ENCODE measurements around the gene ZNF836. TPM values are rescaled to one million over a fixed set of nuclear protein-coding genes. Genes with fewer than 3 reads are reported as not detected.
A peak's percentile ranks its signal among the peaks of the same experiment; 100 is the strongest.

The ZNF836 gene
- total RNA-seq, 3 donors from 2014 or later, result 9.1 to 16.6 (median 11.1) TPM

GRCh38 chr19:52148256-52148655, 23.2 kb downstream of the ZNF836 start:
- no peak for DNase-seq
- Histone ChIP-seq H3K9me3 (peaks cover 56% of the 10 kb centered on the region), H3K36me3 (ENCODE audit: low read depth) (no peaks in the 10 kb centered on the region), H3K4me1 (ENCODE audit: low read depth) (no peaks in the 10 kb centered on the region), H3K4me3 (no peak overlapping the region)
- TF ChIP-seq, protein P1, sequence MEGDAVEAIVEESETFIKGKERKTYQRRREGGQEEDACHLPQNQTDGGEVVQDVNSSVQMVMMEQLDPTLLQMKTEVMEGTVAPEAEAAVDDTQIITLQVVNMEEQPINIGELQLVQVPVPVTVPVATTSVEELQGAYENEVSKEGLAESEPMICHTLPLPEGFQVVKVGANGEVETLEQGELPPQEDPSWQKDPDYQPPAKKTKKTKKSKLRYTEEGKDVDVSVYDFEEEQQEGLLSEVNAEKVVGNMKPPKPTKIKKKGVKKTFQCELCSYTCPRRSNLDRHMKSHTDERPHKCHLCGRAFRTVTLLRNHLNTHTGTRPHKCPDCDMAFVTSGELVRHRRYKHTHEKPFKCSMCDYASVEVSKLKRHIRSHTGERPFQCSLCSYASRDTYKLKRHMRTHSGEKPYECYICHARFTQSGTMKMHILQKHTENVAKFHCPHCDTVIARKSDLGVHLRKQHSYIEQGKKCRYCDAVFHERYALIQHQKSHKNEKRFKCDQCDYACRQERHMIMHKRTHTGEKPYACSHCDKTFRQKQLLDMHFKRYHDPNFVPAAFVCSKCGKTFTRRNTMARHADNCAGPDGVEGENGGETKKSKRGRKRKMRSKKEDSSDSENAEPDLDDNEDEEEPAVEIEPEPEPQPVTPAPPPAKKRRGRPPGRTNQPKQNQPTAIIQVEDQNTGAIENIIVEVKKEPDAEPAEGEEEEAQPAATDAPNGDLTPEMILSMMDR (IDR thresholded peaks at IDR 0.05), result no peak
- intact Hi-C loops (cut with DNase I, micrococcal nuclease), result no loop called here
- no peak for ATAC-seq

DNA sequence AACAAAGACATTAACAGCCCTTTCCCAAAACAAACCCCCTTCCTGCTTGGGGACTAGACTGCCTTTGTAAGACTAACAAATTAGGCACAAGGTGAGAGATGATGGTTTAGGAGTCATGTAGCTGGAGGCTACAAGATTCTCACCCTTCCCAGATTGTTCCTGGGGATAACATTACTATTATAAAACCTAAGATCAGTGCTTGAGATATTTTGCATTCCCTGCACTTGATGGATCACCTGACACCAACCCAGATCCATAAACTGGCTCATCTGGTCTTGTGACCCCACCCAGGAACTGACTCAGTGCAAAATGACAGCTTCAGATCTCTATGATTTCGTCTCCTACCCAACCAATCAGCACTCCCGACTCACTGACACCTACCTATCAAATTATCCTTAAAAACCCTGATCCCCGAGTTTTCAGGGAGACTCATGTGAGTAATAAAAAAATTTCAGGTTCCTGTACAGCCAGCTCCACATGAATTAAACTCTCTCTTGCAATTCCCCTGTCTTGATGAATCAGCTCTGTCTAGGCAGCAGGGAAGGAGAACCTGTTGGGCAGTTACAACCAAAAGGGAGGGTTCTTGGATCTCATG, 29.3 kb downstream of the ZNF836 start:
- Histone ChIP-seq H3K4me3 (no peak overlapping the region), H3K9me3 (peaks cover 10% of the 10 kb centered on the region), H3K36me3 (ENCODE audit: low read depth) (no peaks in the 10 kb centered on the region), H3K4me1 (ENCODE audit: low read depth) (peaks cover 14% of the 10 kb centered on the region)
- DNase-seq, result no peak
- intact Hi-C loops (cut with DNase I, micrococcal nuclease), result no loop called here
- TF ChIP-seq, protein P1 (IDR thresholded peaks at IDR 0.05), result no peak
- no peak for ATAC-seq

DNA sequence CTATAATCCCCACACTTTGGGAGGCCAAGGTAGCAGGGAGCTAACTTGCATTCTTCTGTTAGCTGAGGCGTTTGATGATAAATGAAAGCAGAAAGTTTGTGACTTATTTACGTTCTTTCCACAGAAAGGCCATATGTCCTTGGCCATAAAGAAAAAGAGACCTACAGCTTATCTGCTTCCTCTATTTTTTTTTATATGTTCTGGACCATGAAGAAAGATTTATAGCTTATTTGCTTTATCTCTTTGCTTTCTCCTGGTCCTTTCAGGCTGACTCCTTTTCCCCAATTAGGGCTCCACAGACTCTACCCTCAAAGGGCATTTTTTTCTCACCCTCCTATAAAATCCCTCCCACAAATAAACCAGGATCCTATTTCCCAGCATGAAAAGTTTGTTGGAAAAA, 30.2 kb downstream of the ZNF836 start:
- H3K9me3 ChIP-seq, result peaks cover 7% of the 10 kb centered on the region
- no peaks in the 10 kb centered on the region for H3K36me3 ChIP-seq (ENCODE audit: low read depth)
- H3K4me3 ChIP-seq, result no peak overlapping the region
- ATAC-seq (no peak), DNase-seq (no peak)
- H3K4me1 ChIP-seq (ENCODE audit: low read depth), result peaks cover 14% of the 10 kb centered on the region
- intact Hi-C loops (cut with DNase I, micrococcal nuclease), result no loop called here
- TF ChIP-seq, protein P1 (IDR thresholded peaks at IDR 0.05), result no peak

GRCh38 chr19:52140032-52140710, 31.2 kb downstream of the ZNF836 start:
- intact Hi-C loops (cut with DNase I, micrococcal nuclease), result no loop called here
- ATAC-seq (no peak), DNase-seq (peak in 1 of 3 donors; percentile 16)

GRCh38 chr19:52139252-52140031, 32.0 kb downstream of the ZNF836 start, which contains the start of gene ZNF616:
TSS of gene ZNF616 (minus strand) at chr19:52139938. CDS start at chr19:52130512, 9,426 bp downstream.
- ATAC-seq (peak; percentile 99), DNase-seq (peak; percentile 98 to 99 (median 98))
- H3K4me3 ChIP-seq, result peak within 1 kb of the TSS; percentile 34
- intact Hi-C loops (cut with DNase I, micrococcal nuclease), result loop anchor here (2.0 to 10.0 kb wide), 2 partner anchors 95 to 97 kb away; no protein-coding TSS in a partner anchor
- H3K9me3 ChIP-seq, result peaks cover 17% of the 10 kb centered on the region
- peaks cover 14% of the 10 kb centered on the region for H3K4me1 ChIP-seq (ENCODE audit: low read depth)
- H3K36me3 ChIP-seq (ENCODE audit: low read depth), result no peaks in the 10 kb centered on the region
- TF ChIP-seq, protein P1 (IDR thresholded peaks at IDR 0.05), result peak; percentile 57

More at GRCh38 chr19:52140032-52140710, 31.2 kb downstream of the ZNF836 start:
- no peak overlapping the region for H3K4me3 ChIP-seq
- peaks cover 10% of the 10 kb centered on the region for H3K9me3 ChIP-seq
- no peaks in the 10 kb centered on the region for H3K36me3 ChIP-seq (ENCODE audit: low read depth)
- TF ChIP-seq, protein P1 (IDR thresholded peaks at IDR 0.05), result no peak
- peaks cover 14% of the 10 kb centered on the region for H3K4me1 ChIP-seq (ENCODE audit: low read depth)
